IPS DF 6.9 (cell line): ENCODE data around the gene WDPCP.
"Not testable (repeated sequence)": the region's sequence is repeated elsewhere in the genome, so short reads cannot be mapped to it uniquely, and the experiment has no call there.

Source experiments
- DNase-seq: peaks from one replicate; pipeline ENCODE4 v3.0.0-alpha.2; 2013; ENCODE audit warnings: low read depth, low spot score
- H3K27ac ChIP-seq: one replicate; pipeline ENCODE4 v1.5.1; 2013; ENCODE audit warnings: low read length, control low read depth
- H3K27me3 ChIP-seq: 2 replicates; pipeline ENCODE4 v1.6.1; 2013; ENCODE audit warnings: mild to moderate bottlenecking, low read length; ENCODE audit not compliant: control insufficient read depth, insufficient read depth
- H3K36me3 ChIP-seq: 2 replicates; pipeline ENCODE4 v1.6.1; 2013; ENCODE audit warnings: low read length; ENCODE audit not compliant: control insufficient read depth, insufficient read depth
- H3K4me1 ChIP-seq: 2 replicates; pipeline ENCODE4 v1.6.1; 2013; ENCODE audit warnings: low read length; ENCODE audit not compliant: control insufficient read depth, insufficient read depth
- H3K4me3 ChIP-seq: 2 replicates; pipeline ENCODE4 v1.5.1; 2013; ENCODE audit warnings: mild to moderate bottlenecking, low read length
- H3K9me3 ChIP-seq: 2 replicates; pipeline ENCODE4 v1.6.1; 2013; ENCODE audit warnings: low read length, inconsistent platforms; ENCODE audit not compliant: control insufficient read depth, insufficient read depth
- WGBS: extraction: QIAGEN DNeasy Blood & Tissue Kit; methylation state at CpG from one replicate; pipeline ENCODE4 v1.1.7; 2013; ENCODE audit warnings: mixed read lengths, missing lambda C conversion rate; ENCODE audit not compliant: insufficient read length, insufficient coverage; 5-methylcytosine and 5-hydroxymethylcytosine counted together

The WDPCP gene

GRCh38 chr2:63614448-63614968, 26.2 kb upstream of the WDPCP start:
- peaks cover 6% of the 10 kb centered on the region; the same call in 1 of the 2 replicates for H3K4me1 ChIP-seq
- WGBS, result no CpG with 5 or more reads among the region's 2 CpGs
- no peaks in the 10 kb centered on the region for H3K27me3 ChIP-seq
- no peaks in the 10 kb centered on the region for H3K9me3 ChIP-seq
- peak; percentile 66 for DNase-seq
- H3K36me3 ChIP-seq, result no peaks in the 10 kb centered on the region
- peak overlapping the region; percentile 95 for H3K27ac ChIP-seq
- H3K4me3 ChIP-seq, result no peak overlapping the region; the same call in 1 of the 2 replicates

DNA sequence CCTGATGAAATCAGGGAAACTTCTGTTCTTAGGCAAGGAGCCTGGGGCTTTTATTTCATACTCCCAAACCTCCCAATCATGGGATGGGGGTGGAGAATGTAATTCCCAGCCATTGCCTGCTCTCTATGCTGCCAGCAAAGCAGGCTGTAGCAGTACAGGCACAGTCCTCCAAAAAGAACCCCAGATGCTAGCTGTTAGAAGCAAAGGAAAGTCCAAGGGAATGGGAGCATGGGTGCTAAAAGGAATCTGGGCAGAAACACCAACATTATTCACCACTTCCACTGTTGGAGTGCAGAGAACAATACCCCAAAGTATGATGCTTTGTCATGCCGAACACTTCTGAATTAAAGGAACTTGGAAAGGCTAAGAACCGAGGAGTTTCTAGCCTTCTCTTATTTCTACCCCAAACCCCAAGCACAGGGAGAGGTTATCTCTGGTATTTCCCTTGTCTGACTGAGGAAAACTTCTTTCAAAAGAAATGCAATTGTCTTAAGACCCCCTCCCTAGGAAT, 25.2 kb upstream of the WDPCP start:
- no peaks in the 10 kb centered on the region for H3K27me3 ChIP-seq
- no CpG with 5 or more reads among the region's 2 CpGs for WGBS
- DNase-seq, result no peak
- H3K4me1 ChIP-seq, result peaks cover 6% of the 10 kb centered on the region; the same call in 1 of the 2 replicates
- no peaks in the 10 kb centered on the region for H3K9me3 ChIP-seq
- H3K36me3 ChIP-seq, result no peaks in the 10 kb centered on the region
- H3K4me3 ChIP-seq, result no peak overlapping the region
- peak overlapping the region; percentile 96 for H3K27ac ChIP-seq

DNA sequence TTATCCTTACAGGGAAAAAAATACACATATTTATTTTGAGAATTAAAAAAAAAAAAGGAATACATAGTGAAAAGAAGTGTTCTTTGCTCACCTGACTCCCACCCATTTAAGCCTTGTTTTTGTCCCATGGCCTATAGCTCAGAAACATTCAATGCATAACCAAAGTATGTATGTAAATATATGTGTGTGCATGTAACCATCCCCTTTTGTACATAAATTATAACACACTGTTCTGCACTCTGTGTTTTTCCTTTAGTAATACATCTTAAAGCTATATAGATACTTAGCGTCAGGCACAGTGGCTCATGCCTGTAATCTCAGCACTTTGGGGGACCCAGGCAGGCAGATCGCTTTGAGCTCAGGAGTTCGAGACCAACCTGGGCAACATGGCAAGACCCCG, 22.2 kb upstream of the WDPCP start:
- Histone ChIP-seq H3K4me1 (peaks cover 6% of the 10 kb centered on the region; the same call in 1 of the 2 replicates), H3K36me3 (peaks cover 12% of the 10 kb centered on the region; the same call in 1 of the 2 replicates), H3K27ac (no peak overlapping the region), H3K4me3 (no peak overlapping the region), H3K9me3 (no peaks in the 10 kb centered on the region), H3K27me3 (no peaks in the 10 kb centered on the region)
- WGBS, result no CpG with 5 or more reads among the region's 4 CpGs
- DNase-seq, result no peak

GRCh38 chr2:63608865-63609264, 20.6 kb upstream of the WDPCP start:
- no CpG with 5 or more reads among the region's 8 CpGs for WGBS
- not testable (repeated sequence) for DNase-seq, H3K4me3 ChIP-seq, H3K4me1 ChIP-seq, H3K9me3 ChIP-seq, H3K27ac ChIP-seq, H3K27me3 ChIP-seq
- peaks cover 21% of the 10 kb centered on the region; the same call in 1 of the 2 replicates for H3K36me3 ChIP-seq

DNA sequence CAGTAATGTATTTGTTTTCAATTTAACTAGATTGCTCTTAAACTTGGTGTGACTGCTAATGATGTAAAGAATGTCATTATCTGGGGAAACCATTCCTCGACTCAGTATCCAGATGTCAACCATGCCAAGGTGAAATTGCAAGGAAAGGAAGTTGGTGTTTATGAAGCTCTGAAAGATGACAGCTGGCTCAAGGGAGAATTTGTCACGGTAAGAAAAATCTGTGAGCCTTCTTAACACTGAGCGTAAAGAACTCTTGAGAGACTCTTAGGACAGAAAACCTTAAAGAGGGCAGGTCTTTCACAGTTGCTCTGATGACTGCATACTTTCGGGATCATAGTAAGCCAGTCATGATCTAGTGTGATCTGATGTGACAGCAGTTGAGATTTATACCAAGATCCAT, 16.4 kb upstream of the WDPCP start:
- no peak overlapping the region for H3K4me3 ChIP-seq
- no peak overlapping the region for H3K27ac ChIP-seq
- H3K36me3 ChIP-seq, result peaks cover 27% of the 10 kb centered on the region; the same call in 1 of the 2 replicates
- no peak for DNase-seq
- no peaks in the 10 kb centered on the region for H3K27me3 ChIP-seq
- no peaks in the 10 kb centered on the region for H3K9me3 ChIP-seq
- no CpG with 5 or more reads among the region's 4 CpGs for WGBS
- H3K4me1 ChIP-seq, result no peaks in the 10 kb centered on the region

GRCh38 chr2:63600881-63601460, 12.7 kb upstream of the WDPCP start:
- no peak overlapping the region for H3K4me3 ChIP-seq
- H3K9me3 ChIP-seq, result no peaks in the 10 kb centered on the region
- H3K27me3 ChIP-seq, result no peaks in the 10 kb centered on the region
- no peak for DNase-seq
- H3K4me1 ChIP-seq, result no peaks in the 10 kb centered on the region
- H3K27ac ChIP-seq, result no peak overlapping the region
- peaks cover 25% of the 10 kb centered on the region; the same call in 1 of the 2 replicates for H3K36me3 ChIP-seq
- WGBS, result no CpG with 5 or more reads among the region's 1 CpG

DNA sequence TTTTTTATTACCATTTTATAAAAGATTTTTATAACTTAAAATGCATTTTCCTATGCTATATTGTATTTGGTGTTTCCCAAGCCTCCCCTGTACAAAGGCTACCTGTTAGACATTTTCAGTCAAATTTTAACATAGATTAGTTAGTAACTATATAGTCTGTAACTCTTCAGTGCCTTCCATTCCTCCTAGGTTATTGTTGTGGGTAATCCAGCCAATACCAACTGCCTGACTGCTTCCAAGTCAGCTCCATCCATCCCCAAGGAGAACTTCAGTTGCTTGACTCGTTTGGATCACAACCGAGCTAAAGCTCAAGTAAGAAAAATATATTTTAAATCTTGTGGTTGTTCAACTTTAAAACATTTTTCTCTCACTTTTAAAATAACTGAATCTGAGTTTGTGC, 10.7 kb upstream of the WDPCP start:
- no peak overlapping the region for H3K27ac ChIP-seq
- no peak overlapping the region for H3K4me3 ChIP-seq
- H3K4me1 ChIP-seq, result no peaks in the 10 kb centered on the region
- H3K27me3 ChIP-seq, result no peaks in the 10 kb centered on the region
- H3K36me3 ChIP-seq, result peaks cover 17% of the 10 kb centered on the region; the same call in 1 of the 2 replicates
- no peaks in the 10 kb centered on the region for H3K9me3 ChIP-seq
- no peak for DNase-seq
- no CpG with 5 or more reads among the region's 2 CpGs for WGBS

GRCh38 chr2:63596401-63596883, 8.2 kb upstream of the WDPCP start:
- H3K9me3 ChIP-seq, result no peaks in the 10 kb centered on the region
- no peak overlapping the region for H3K4me3 ChIP-seq
- WGBS, result no CpG with 5 or more reads among the region's 2 CpGs
- peaks cover 19% of the 10 kb centered on the region; the same call in 1 of the 2 replicates for H3K36me3 ChIP-seq
- H3K27ac ChIP-seq, result no peak overlapping the region
- no peaks in the 10 kb centered on the region for H3K4me1 ChIP-seq
- no peak for DNase-seq
- no peaks in the 10 kb centered on the region for H3K27me3 ChIP-seq

GRCh38 chr2:63594660-63595059, 6.4 kb upstream of the WDPCP start:
- WGBS, result no CpG with 5 or more reads among the region's 3 CpGs
- H3K9me3 ChIP-seq, result no peaks in the 10 kb centered on the region
- H3K4me1 ChIP-seq, result no peaks in the 10 kb centered on the region
- H3K36me3 ChIP-seq, result peaks cover 13% of the 10 kb centered on the region; the same call in 1 of the 2 replicates
- H3K27ac ChIP-seq, result no peak overlapping the region
- no peaks in the 10 kb centered on the region for H3K27me3 ChIP-seq
- H3K4me3 ChIP-seq, result no peak overlapping the region
- DNase-seq, result no peak

GRCh38 chr2:63591566-63592175, 3.4 kb upstream of the WDPCP start:
- Histone ChIP-seq H3K36me3 (peaks cover 10% of the 10 kb centered on the region; the same call in 1 of the 2 replicates), H3K27ac (no peak overlapping the region), H3K27me3 (no peaks in the 10 kb centered on the region), H3K4me3 (no peak overlapping the region), H3K9me3 (no peaks in the 10 kb centered on the region), H3K4me1 (no peaks in the 10 kb centered on the region)
- no peak for DNase-seq
- WGBS, result no CpG with 5 or more reads among the region's 3 CpGs
